OCI-LY7 (cell line): Measurements from ENCODE around the gene TM9SF4. TPM values are rescaled to one million over a fixed set of nuclear protein-coding genes. Genes with fewer than 3 reads are reported as not detected.
A peak's percentile ranks its signal among the peaks of the same experiment; 100 is the strongest.

Source experiments
- BruUV-seq: library from RNA; stranded (reverse); fragments of 400-500 nt; replicated peaks from 2 replicates; lab custom pipeline; 2021; lab: Mats Ljungman, UMichigan
- CTCF ChIA-PET: fragments of 300-600 bp; sonication (Branson Sonifier 250); formaldehyde crosslinking; loops from one replicate; lab custom pipeline; 2022; ENCODE audit warnings: antibody characterized with exemption; ENCODE audit not compliant: unreplicated experiment; lab: Charles Lee
- POLR2A ChIA-PET: fragments of 300-600 bp; sonication (Branson Sonifier 250); formaldehyde crosslinking; loops from one replicate; lab custom pipeline; 2022; ENCODE audit warnings: antibody characterized with exemption; lab: Charles Lee
- DNase-seq: peaks from one replicate; pipeline ENCODE4 v3.0.0-alpha.2; 2015; ENCODE audit warnings: low spot score
- H2AFZ ChIP-seq: fragments of 200-600 bp; sonication (generic), shearing (Covaris generic); 2 replicates; pipeline ENCODE4 v1.6.1; 2014; ENCODE audit warnings: mild to moderate bottlenecking, antibody characterized with exemption, low read length, moderate library complexity
- H3K27ac ChIP-seq: fragments of 200-600 bp; sonication (generic); 2 replicates; pipeline ENCODE4 v1.5.1; 2014; ENCODE audit warnings: mixed run types, low read depth, mild to moderate bottlenecking, moderate library complexity, low read length, inconsistent platforms; ENCODE audit not compliant: poor library complexity, severe bottlenecking
- H3K36me3 ChIP-seq: fragments of 200-600 bp; sonication (generic); 2 replicates; pipeline ENCODE4 v1.6.1; 2014; ENCODE audit warnings: mild to moderate bottlenecking, antibody characterized with exemption, low read length, moderate library complexity, mixed read lengths; ENCODE audit not compliant: insufficient read depth
- H3K4me1 ChIP-seq: fragments of 200-600 bp; sonication (generic); 2 replicates; pipeline ENCODE4 v1.5.1; 2014; ENCODE audit warnings: mild to moderate bottlenecking, low read length; ENCODE audit not compliant: insufficient read depth, poor library complexity, severe bottlenecking
- H3K4me2 ChIP-seq: fragments of 200-600 bp; sonication (generic); 2 replicates; pipeline ENCODE4 v1.6.1; 2014; ENCODE audit warnings: mild to moderate bottlenecking, low read length
- H3K4me3 ChIP-seq: fragments of 200-600 bp; sonication (generic); 2 replicates; pipeline ENCODE4 v1.5.1; 2014; ENCODE audit warnings: mild to moderate bottlenecking, low read depth, low read length; ENCODE audit not compliant: poor library complexity, severe bottlenecking
- H3K79me2 ChIP-seq: fragments of 200-600 bp; sonication (generic); 2 replicates; pipeline ENCODE4 v1.6.1; 2016; ENCODE audit warnings: low read depth, mild to moderate bottlenecking, low read length, moderate library complexity, mixed read lengths; ENCODE audit not compliant: insufficient read depth
- H3K9me2 ChIP-seq: fragments of 200-600 bp; sonication (generic); 2 replicates; pipeline ENCODE4 v1.6.1; 2016; ENCODE audit warnings: mild to moderate bottlenecking, low read length, mixed read lengths; ENCODE audit not compliant: insufficient read depth
- H3K9me3 ChIP-seq: fragments of 200-600 bp; sonication (generic); 2 replicates; pipeline ENCODE4 v1.6.1; 2014; ENCODE audit warnings: mild to moderate bottlenecking, mixed run types, low read length, mixed read lengths
- H4K20me1 ChIP-seq: fragments of 200-600 bp; sonication (generic); 2 replicates; pipeline ENCODE4 v1.6.1; 2014; ENCODE audit warnings: mild to moderate bottlenecking, antibody characterized with exemption, low read length, moderate library complexity, mixed read lengths; ENCODE audit not compliant: insufficient read depth
- CTCF ChIP-seq: fragments of 200-600 bp; sonication (generic); conservative IDR thresholded peaks from 2 replicates; pipeline ENCODE4 v1.5.1; 2014; ENCODE audit warnings: mild to moderate bottlenecking, antibody characterized with exemption, low read length, moderate library complexity, mixed read lengths
- EZH2phosphoT487 ChIP-seq: fragments of 200-600 bp; sonication (generic); IDR thresholded peaks from 2 replicates; pipeline ENCODE4 v1.6.1; 2018; ENCODE audit warnings: low read depth, borderline replicate concordance, mild to moderate bottlenecking, mixed run types, antibody characterized with exemption, low read length, moderate library complexity, mixed read lengths
- intact Hi-C: fragments of 100-400 bp; cut with micrococcal nuclease; formaldehyde crosslinking; loops from one replicate; pipeline ENCODE4 v1.10.0; 2022; ENCODE audit not compliant: unreplicated experiment
- total RNA-seq, 2 experiments: library from RNA; depleted of rRNA in 1 of 2; stranded (reverse); fragments of >200 nt in 1 of 2; shearing (Covaris generic) in 1 of 2; gene quantifications; 2 replicates each; pipeline ENCODE4 v1.2.3, GENCODE V29; 2014 to 2022

The TM9SF4 gene
- total RNA-seq, 2 experiments from 2014 or later: 20.8 to 38.9 TPM

- Histone ChIP-seq H3K27ac (no peak overlapping the region), H2AFZ (no peak overlapping the region), H3K36me3 (no peaks in the 10 kb centered on the region), H3K9me3 (no peaks in the 10 kb centered on the region), H4K20me1 (no peaks in the 10 kb centered on the region), H3K4me1 (peaks cover 14% of the 10 kb centered on the region), H3K9me2 (no peaks in the 10 kb centered on the region), H3K4me3 (no peak overlapping the region), H3K4me2 (0 out of 2 replicates have a peak overlapping the region, but pooled peaks have one; percentile 40), H3K79me2 (no peaks in the 10 kb centered on the region)
- intact Hi-C loops: no loop called here
- ChIA-PET POLR2A (no interaction called here), CTCF (no interaction called here)
- no peak for DNase-seq
- BruUV-seq: no TSS peak
- no peak for TF ChIP-seq EZH2phosphoT487
Measured at GRCh38 chr20:32068174-32068573, 41.3 kb upstream of the TM9SF4 start.

GRCh38 chr20:32069711-32070110 lies 39.8 kb upstream of the TM9SF4 start:
- Histone ChIP-seq H3K4me1 (peaks cover 14% of the 10 kb centered on the region), H3K27ac (no peak overlapping the region), H3K4me3 (no peak overlapping the region), H3K36me3 (no peaks in the 10 kb centered on the region), H3K9me2 (no peaks in the 10 kb centered on the region), H2AFZ (no peak overlapping the region), H4K20me1 (no peaks in the 10 kb centered on the region), H3K4me2 (no peak overlapping the region), H3K79me2 (no peaks in the 10 kb centered on the region), H3K9me3 (no peaks in the 10 kb centered on the region)
- POLR2A ChIA-PET: no interaction called here
- no TSS peak for BruUV-seq
- CTCF ChIA-PET: no interaction called here
- no peak for DNase-seq
- TF ChIP-seq EZH2phosphoT487 (no peak), CTCF (no peak)
- intact Hi-C loops: no loop called here

- Histone ChIP-seq H3K4me2 (no peak overlapping the region), H3K4me3 (no peak overlapping the region), H2AFZ (0 out of 2 replicates have a peak overlapping the region, but pooled peaks have one; percentile 2), H3K36me3 (no peaks in the 10 kb centered on the region), H3K79me2 (no peaks in the 10 kb centered on the region), H3K9me3 (no peaks in the 10 kb centered on the region), H3K9me2 (no peaks in the 10 kb centered on the region), H3K27ac (no peak overlapping the region), H3K4me1 (peaks cover 14% of the 10 kb centered on the region), H4K20me1 (no peaks in the 10 kb centered on the region)
- intact Hi-C loops: no loop called here
- no TSS peak for BruUV-seq
- POLR2A ChIA-PET: no interaction called here
- CTCF ChIA-PET: no interaction called here
- TF ChIP-seq CTCF: no peak
- no peak for TF ChIP-seq EZH2phosphoT487
- no peak for DNase-seq
Measured at GRCh38 chr20:32070282-32070681, 39.2 kb upstream of the TM9SF4 start.
